ENCODE data around the gene SMARCD3.
A peak's percentile ranks its signal among the peaks of the same experiment; 100 is the strongest.

GRCh38 chr7:151244196-151244840 lies 4.2 kb downstream of the SMARCD3 start:
- TF ChIP-seq, protein P1, sequence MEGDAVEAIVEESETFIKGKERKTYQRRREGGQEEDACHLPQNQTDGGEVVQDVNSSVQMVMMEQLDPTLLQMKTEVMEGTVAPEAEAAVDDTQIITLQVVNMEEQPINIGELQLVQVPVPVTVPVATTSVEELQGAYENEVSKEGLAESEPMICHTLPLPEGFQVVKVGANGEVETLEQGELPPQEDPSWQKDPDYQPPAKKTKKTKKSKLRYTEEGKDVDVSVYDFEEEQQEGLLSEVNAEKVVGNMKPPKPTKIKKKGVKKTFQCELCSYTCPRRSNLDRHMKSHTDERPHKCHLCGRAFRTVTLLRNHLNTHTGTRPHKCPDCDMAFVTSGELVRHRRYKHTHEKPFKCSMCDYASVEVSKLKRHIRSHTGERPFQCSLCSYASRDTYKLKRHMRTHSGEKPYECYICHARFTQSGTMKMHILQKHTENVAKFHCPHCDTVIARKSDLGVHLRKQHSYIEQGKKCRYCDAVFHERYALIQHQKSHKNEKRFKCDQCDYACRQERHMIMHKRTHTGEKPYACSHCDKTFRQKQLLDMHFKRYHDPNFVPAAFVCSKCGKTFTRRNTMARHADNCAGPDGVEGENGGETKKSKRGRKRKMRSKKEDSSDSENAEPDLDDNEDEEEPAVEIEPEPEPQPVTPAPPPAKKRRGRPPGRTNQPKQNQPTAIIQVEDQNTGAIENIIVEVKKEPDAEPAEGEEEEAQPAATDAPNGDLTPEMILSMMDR (IDR thresholded peaks at IDR 0.05), result peak; percentile 54 to 80 (median 58)
- TF ChIP-seq POLR2A (IDR thresholded peaks at IDR 0.05), result no peak

Measured in uterus (tissue), 2 donors.